ENCODE results near the gene ELMO1. TPM values are rescaled to one million over a fixed set of nuclear protein-coding genes. Genes with fewer than 3 reads are reported as not detected.

Gene ELMO1
- total RNA-seq, 1 donor from 2014 or later = 60.1 TPM

- Histone ChIP-seq H3K4me3 (no peak overlapping the region), H3K27me3 (ENCODE audit: low read depth) (no peaks in the 10 kb centered on the region), H3K36me3 (no peaks in the 10 kb centered on the region), H3K9me3 (peaks cover 10% of the 10 kb centered on the region), H3K4me1 (no peaks in the 10 kb centered on the region), H3K27ac (no peak overlapping the region)
- DNase-seq (no peak), ATAC-seq (no peak)
- TF ChIP-seq, protein P1, sequence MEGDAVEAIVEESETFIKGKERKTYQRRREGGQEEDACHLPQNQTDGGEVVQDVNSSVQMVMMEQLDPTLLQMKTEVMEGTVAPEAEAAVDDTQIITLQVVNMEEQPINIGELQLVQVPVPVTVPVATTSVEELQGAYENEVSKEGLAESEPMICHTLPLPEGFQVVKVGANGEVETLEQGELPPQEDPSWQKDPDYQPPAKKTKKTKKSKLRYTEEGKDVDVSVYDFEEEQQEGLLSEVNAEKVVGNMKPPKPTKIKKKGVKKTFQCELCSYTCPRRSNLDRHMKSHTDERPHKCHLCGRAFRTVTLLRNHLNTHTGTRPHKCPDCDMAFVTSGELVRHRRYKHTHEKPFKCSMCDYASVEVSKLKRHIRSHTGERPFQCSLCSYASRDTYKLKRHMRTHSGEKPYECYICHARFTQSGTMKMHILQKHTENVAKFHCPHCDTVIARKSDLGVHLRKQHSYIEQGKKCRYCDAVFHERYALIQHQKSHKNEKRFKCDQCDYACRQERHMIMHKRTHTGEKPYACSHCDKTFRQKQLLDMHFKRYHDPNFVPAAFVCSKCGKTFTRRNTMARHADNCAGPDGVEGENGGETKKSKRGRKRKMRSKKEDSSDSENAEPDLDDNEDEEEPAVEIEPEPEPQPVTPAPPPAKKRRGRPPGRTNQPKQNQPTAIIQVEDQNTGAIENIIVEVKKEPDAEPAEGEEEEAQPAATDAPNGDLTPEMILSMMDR (IDR thresholded peaks at IDR 0.05) = no peak
- intact Hi-C loops (cut with DNase I) = no loop called here
Measured at GRCh38 chr7:36844374-36844773, 604.3 kb downstream of the ELMO1 start.

- DNase-seq (no peak), ATAC-seq (no peak)
- intact Hi-C loops (cut with DNase I) = no loop called here
- Histone ChIP-seq H3K36me3 (no peaks in the 10 kb centered on the region), H3K27me3 (ENCODE audit: low read depth) (no peaks in the 10 kb centered on the region), H3K27ac (no peak overlapping the region), H3K4me1 (no peaks in the 10 kb centered on the region), H3K9me3 (peaks cover 3% of the 10 kb centered on the region), H3K4me3 (no peak overlapping the region)
- TF ChIP-seq, protein P1 (IDR thresholded peaks at IDR 0.05) = no peak
Measured at GRCh38 chr7:36840904-36841303, 607.8 kb downstream of the ELMO1 start.

DNA sequence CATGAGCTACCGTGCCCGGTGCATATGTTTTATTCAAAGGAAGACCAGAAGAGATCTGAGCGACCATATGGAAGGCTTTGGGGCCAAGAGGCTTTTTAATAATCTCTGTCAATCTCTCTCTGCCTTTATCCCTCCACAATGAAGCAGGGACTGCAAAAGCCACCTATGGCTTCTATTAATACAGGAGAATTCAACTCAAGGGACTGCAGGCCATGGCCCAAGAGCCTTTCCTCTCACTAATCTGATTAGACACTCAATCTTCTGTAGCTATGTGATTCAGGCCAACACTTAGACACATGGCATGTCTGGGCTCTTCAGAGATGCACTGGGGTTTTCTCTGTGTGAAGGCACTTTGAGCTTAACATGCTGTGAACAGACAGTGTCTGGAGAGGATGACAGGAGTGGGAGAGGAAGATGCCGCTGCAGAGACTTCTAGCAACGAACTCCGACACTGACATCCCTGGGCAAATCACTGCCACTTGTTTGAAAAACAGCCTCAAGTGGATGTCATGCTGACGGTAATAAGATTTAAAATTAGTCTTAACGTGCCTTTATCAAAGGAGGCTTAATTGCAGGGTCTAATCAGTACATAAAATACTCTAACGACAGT is 609.9 kb downstream of the ELMO1 start:
- Histone ChIP-seq H3K27ac (no peak overlapping the region), H3K27me3 (ENCODE audit: low read depth) (no peaks in the 10 kb centered on the region), H3K9me3 (peaks cover 4% of the 10 kb centered on the region), H3K4me3 (no peak overlapping the region), H3K36me3 (no peaks in the 10 kb centered on the region), H3K4me1 (no peaks in the 10 kb centered on the region)
- TF ChIP-seq, protein P1 (IDR thresholded peaks at IDR 0.05) = no peak
- no peak for DNase-seq
- ATAC-seq = no peak
- intact Hi-C loops (cut with DNase I) = no loop called here

GRCh38 chr7:36831049-36831448 is 617.6 kb downstream of the ELMO1 start:
- TF ChIP-seq, protein P1 (IDR thresholded peaks at IDR 0.05) = no peak
- Histone ChIP-seq H3K4me1 (no peaks in the 10 kb centered on the region), H3K9me3 (peaks cover 3% of the 10 kb centered on the region), H3K4me3 (no peak overlapping the region), H3K36me3 (no peaks in the 10 kb centered on the region), H3K27ac (no peak overlapping the region), H3K27me3 (ENCODE audit: low read depth) (no peaks in the 10 kb centered on the region)
- intact Hi-C loops (cut with DNase I) = no loop called here
- ATAC-seq (no peak), DNase-seq (no peak)

DNA sequence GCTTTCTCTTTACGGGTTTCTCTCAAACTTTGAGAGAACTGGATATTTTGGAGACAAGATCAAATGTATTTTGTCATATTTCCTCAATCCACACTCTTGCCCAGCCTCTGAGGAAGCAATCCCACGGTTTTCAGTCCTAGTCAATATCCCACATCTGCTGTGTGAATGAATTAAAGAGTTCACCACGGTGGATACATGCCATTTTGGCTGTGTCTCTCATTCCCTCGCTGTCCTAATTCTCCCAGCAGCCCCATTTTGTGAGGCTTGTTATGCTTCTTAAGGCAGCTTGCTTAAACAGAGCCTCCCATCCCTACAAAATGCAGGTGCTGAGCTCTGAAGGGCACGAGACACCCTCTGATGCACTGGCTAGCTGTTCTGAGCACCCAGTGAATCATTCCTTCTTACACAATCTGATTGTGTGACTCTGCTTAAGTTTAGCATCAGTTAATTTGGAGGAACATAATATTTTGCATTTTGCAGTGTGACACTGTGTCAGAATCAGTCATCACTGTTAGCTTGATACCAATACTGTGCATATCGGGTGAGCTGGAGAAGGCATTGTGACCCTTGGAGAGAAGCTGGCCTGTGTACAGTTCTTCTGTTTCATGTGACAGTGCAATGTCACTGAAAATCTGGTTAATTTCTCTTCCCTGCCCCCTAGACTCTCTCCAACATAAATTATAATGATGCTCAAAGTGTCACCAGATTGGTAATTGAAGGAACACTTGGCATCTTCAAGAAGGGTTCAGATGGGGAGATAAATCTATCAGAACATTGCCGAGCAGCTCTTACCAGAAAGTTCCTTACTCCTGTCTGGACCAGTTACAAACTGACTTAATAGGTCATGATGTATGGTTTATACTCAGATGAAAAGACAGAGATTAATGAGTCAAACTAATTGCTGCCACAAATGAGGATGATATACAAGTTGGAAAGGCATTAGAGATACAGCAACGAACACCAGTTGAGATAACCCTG is 620.6 kb downstream of the ELMO1 start:
- Histone ChIP-seq H3K9me3 (no peaks in the 10 kb centered on the region), H3K27me3 (ENCODE audit: low read depth) (no peaks in the 10 kb centered on the region), H3K4me1 (no peaks in the 10 kb centered on the region), H3K27ac (no peak overlapping the region), H3K4me3 (no peak overlapping the region), H3K36me3 (no peaks in the 10 kb centered on the region)
- intact Hi-C loops (cut with DNase I) = no loop called here
- ATAC-seq = no peak
- TF ChIP-seq, protein P1 (IDR thresholded peaks at IDR 0.05) = no peak
- DNase-seq = no peak

Data from lower lobe of right lung (tissue), 2 donors.